ENCODE results near the gene PROCA1. TPM values are rescaled to one million over a fixed set of nuclear protein-coding genes. Genes with fewer than 3 reads are reported as not detected.

PROCA1 gene
- total and polyA plus RNA-seq, 9 of the 15 experiments (the other 6 are each of a cell fraction or from before 2014, with no cell fraction given) = 0.78 to 16.2 (median 5.6) TPM

- in situ Hi-C loops (cut with MboI) (no loop called here), intact Hi-C loops (cut with micrococcal nuclease) (loop anchor here (1.0 kb wide), 1 partner anchor 23 kb away; no protein-coding TSS in a partner anchor)
- Histone ChIP-seq H3K27me3 (ENCODE audit: control insufficient read depth in 2 of 2, insufficient read depth in 2 of 2, low read length in 2 of 2) (no peaks in the 10 kb centered on the region), H3K9me3 (replicated peaks; ENCODE audit: control insufficient read depth, insufficient read depth, low read depth, low read length) (no peaks in the 10 kb centered on the region), H3K4me2 (ENCODE audit: insufficient read depth, low read length) (peak overlapping the region; percentile 22), H3K4me3 (no peak overlapping the region), H3K4me1 (replicated peaks in 1 of 2; ENCODE audit: control insufficient read depth in 2 of 2, insufficient read depth in 2 of 2, low read length in 2 of 2) (peaks cover 20 to 36% of the 10 kb centered on the region in 2 experiments), H3K9me1 (ENCODE audit: control insufficient read depth, insufficient read depth, low read length) (peaks cover under 1% of the 10 kb centered on the region), H3K79me2 (ENCODE audit: control insufficient read depth, insufficient read depth, low read length) (peaks cover 46% of the 10 kb centered on the region), H3K27ac (ENCODE audit: extremely low read depth, low read depth, low read length) (peak overlapping the region; percentile 37; the same call in 2 of the 3 replicates), H3K9ac (ENCODE audit: insufficient read depth in 1 of 2, low read depth in 2 of 2, low read length in 2 of 2) (peak overlapping the region; percentile 9 to 49; a peak in 1 of 4 replicates), H4K20me1 (replicated peaks; ENCODE audit: control insufficient read depth, insufficient read depth, low read length) (peaks cover 21% of the 10 kb centered on the region), H2AFZ (ENCODE audit: low read depth, low read length) (no peak overlapping the region), H3K36me3 (ENCODE audit: control insufficient read depth, insufficient read depth, low read length) (peaks cover 68% of the 10 kb centered on the region)
- POLR2A ChIA-PET = interaction anchor here (0.6 to 17.4 kb wide), 22 partner anchors 8 to 201 kb away, joined by 3 to 367 read pairs (median 4); partner anchors contain the start of genes NEK8, PHF12, RPL23A and TLCD1
- TSS peak; percentile 13 for BruUV-seq (replicated peaks)
- DNase-seq (ENCODE audit: extremely low read depth in 1 of 4, low spot score in 3 of 4) (peak; percentile 80 to 98 (median 87)), FAIRE-seq (peak; percentile 99), ATAC-seq (peak; percentile 87)
- WGBS (ENCODE audit: insufficient coverage, low coverage, missing lambda C conversion rate) = 27% methylated on average over 20 of the region's 20 CpGs
- CTCF ChIA-PET (ENCODE audit: low intra/inter-chr PET ratio) = interaction anchor here (0.6 to 6.8 kb wide), 9 partner anchors 15 to 152 kb away, joined by 3 to 117 read pairs (median 4); partner anchors contain the start of genes DHRS13, NEK8 and TLCD1
- TF ChIP-seq SIN3A (IDR thresholded peaks at IDR 0.05; ENCODE audit: borderline replicate concordance in 2 of 2, control insufficient read depth in 1 of 2, low read depth in 2 of 2, low read length in 2 of 2) (no peak; a peak in 1 of 4 replicates), ZNF589 (CRISPR knock-in tag; IDR thresholded peaks at IDR 0.05; ENCODE audit: low read depth) (no peak), DPF2 (IDR thresholded peaks at IDR 0.05) (no peak), ZNF408 (CRISPR knock-in tag; IDR thresholded peaks at IDR 0.05; ENCODE audit: low read depth) (no peak), SMAD4 (CRISPR knock-in tag; conservative IDR thresholded peaks at IDR 0.05) (0 out of 2 replicates have a peak, but pooled peaks have one; percentile 10), ZNF212 (CRISPR knock-in tag; IDR thresholded peaks at IDR 0.05) (no peak), PPARD (CRISPR knock-in tag; IDR thresholded peaks at IDR 0.05) (no peak), MAFF (IDR thresholded peaks at IDR 0.05; ENCODE audit: low read length) (no peak), ZNF695 (CRISPR knock-in tag; IDR thresholded peaks at IDR 0.05) (no peak), ARNT (IDR thresholded peaks at IDR 0.05) (peak in 1 of 2 experiments; percentile 59; a peak in 2 of 4 replicates), TAF7 (tag; IDR thresholded peaks at IDR 0.05) (no peak), THRAP3 (IDR thresholded peaks at IDR 0.05; ENCODE audit: borderline replicate concordance) (no peak)
- TF ChIP-seq, protein P1, sequence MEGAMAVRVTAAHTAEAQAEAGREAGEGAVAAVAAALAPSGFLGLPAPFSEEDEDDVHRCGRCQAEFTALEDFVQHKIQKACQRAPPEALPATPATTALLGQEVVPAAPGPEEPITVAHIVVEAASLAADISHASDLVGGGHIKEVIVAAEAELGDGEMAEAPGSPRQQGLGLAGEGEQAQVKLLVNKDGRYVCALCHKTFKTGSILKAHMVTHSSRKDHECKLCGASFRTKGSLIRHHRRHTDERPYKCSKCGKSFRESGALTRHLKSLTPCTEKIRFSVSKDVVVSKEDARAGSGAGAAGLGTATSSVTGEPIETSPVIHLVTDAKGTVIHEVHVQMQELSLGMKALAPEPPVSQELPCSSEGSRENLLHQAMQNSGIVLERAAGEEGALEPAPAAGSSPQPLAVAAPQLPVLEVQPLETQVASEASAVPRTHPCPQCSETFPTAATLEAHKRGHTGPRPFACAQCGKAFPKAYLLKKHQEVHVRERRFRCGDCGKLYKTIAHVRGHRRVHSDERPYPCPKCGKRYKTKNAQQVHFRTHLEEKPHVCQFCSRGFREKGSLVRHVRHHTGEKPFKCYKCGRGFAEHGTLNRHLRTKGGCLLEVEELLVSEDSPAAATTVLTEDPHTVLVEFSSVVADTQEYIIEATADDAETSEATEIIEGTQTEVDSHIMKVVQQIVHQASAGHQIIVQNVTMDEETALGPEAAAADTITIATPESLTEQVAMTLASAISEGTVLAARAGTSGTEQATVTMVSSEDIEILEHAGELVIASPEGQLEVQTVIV (CRISPR knock-in tag; IDR thresholded peaks at IDR 0.05; ENCODE audit: borderline replicate concordance) = no peak
- TF ChIP-seq, protein P2, sequence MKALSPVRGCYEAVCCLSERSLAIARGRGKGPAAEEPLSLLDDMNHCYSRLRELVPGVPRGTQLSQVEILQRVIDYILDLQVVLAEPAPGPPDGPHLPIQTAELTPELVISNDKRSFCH (CRISPR knock-in tag; IDR thresholded peaks at IDR 0.05) = no peak
- TF ChIP-seq, protein P2 (tag; IDR thresholded peaks at IDR 0.05) = no peak
- TF ChIP-seq, protein P3, sequence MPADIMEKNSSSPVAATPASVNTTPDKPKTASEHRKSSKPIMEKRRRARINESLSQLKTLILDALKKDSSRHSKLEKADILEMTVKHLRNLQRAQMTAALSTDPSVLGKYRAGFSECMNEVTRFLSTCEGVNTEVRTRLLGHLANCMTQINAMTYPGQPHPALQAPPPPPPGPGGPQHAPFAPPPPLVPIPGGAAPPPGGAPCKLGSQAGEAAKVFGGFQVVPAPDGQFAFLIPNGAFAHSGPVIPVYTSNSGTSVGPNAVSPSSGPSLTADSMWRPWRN (IDR thresholded peaks at IDR 0.05; ENCODE audit: low read depth) = no peak
- TF ChIP-seq, protein P4, sequence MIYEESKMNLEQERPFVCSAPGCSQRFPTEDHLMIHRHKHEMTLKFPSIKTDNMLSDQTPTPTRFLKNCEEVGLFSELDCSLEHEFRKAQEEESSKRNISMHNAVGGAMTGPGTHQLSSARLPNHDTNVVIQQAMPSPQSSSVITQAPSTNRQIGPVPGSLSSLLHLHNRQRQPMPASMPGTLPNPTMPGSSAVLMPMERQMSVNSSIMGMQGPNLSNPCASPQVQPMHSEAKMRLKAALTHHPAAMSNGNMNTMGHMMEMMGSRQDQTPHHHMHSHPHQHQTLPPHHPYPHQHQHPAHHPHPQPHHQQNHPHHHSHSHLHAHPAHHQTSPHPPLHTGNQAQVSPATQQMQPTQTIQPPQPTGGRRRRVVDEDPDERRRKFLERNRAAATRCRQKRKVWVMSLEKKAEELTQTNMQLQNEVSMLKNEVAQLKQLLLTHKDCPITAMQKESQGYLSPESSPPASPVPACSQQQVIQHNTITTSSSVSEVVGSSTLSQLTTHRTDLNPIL (CRISPR knock-in tag; IDR thresholded peaks at IDR 0.05) = no peak
Observed at GRCh38 chr17:28750178-28751047, 38.7 kb upstream of the PROCA1 start.
